ENCODE measurements around the gene SDF2. TPM values are rescaled to one million over a fixed set of nuclear protein-coding genes. Genes with fewer than 3 reads are reported as not detected.

The SDF2 gene
- total RNA-seq, 1 experiment from 2014 or later: 72.1 TPM

DNA sequence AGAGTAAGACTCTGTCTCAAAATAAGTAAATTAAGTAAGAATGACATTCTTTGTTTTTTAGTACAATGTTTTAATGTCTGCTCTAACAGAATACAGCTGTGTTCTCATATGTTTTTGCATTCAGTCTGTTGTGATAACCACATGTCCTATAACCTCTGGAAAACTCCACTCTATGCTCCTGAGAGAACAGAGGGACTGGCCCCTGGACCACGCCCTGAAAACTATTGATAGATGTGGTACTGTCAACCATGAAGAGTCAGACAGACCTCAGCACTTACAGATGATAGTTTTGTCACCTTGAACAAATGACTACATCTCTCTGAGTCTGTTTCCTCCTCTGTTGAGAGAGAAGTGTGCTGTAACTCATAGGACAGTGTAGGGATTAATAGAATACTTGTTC lies 8.2 kb upstream of the SDF2 start:
- TF ChIP-seq CTCF (IDR thresholded peaks at IDR 0.05) (no peak), POLR2AphosphoS5 (IDR thresholded peaks at IDR 0.05; ENCODE audit: low read depth, low read length) (no peak), REST (IDR thresholded peaks at IDR 0.05; ENCODE audit: insufficient read depth in 1 of 2, low read depth in 2 of 2, low read length in 1 of 2) (no peak), TCF7L2 (IDR thresholded peaks at IDR 0.05; ENCODE audit: low read depth, low read length) (no peak), SIN3A (IDR thresholded peaks at IDR 0.05; ENCODE audit: borderline replicate concordance, insufficient read depth, low read depth, low read length) (no peak)
- Histone ChIP-seq H3K4me1 (ENCODE audit: control insufficient read depth, insufficient read depth, low read length) (no peaks in the 10 kb centered on the region), H3K27ac (ENCODE audit: low read length) (no peak overlapping the region), H3K36me3 (ENCODE audit: control insufficient read depth, insufficient read depth, low read length) (peaks cover 27% of the 10 kb centered on the region), H3K9me3 (ENCODE audit: control insufficient read depth, insufficient read depth, low read depth, low read length) (no peaks in the 10 kb centered on the region), H3K27me3 (ENCODE audit: control insufficient read depth, insufficient read depth, low read length) (no peaks in the 10 kb centered on the region), H3K4me3 (ENCODE audit: low read depth in 2 of 2, low read length in 2 of 2) (no peak overlapping the region)
- ChIA-PET CTCF (no interaction called here), POLR2A (no interaction called here)
- no TSS peak for BruUV-seq (replicated peaks)
- no peak for DNase-seq (ENCODE audit: low read depth, low spot score)
- ATAC-seq: no peak
- in situ Hi-C loops (cut with HindIII; ENCODE audit: low pct_unique_long_range_greater_than_20kb, low sequenced_read_pairs): no loop called here
- intact Hi-C loops (cut with micrococcal nuclease; ENCODE audit: unreplicated experiment): no loop called here

DNA sequence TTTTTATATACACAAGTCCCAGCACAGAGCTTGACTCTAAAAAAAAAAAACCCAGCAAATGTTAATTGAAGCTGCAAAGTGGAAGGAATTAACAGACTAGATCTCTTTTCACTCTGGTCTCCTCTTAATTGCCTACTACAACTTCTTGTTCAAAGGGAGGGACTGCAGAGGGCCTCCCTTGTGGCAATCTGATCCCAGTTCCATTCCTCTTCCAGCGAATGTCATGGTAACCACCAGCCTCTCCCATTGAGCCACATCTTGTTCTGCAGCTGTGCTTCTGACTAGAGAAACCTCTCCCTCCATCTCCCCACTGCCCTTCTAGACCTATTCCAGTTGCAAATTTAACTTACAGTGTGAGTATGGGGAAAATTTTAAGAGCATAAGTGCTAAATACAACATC lies 6.2 kb upstream of the SDF2 start:
- CTCF ChIA-PET: no interaction called here
- Histone ChIP-seq H3K36me3 (ENCODE audit: control insufficient read depth, insufficient read depth, low read length) (peaks cover 16% of the 10 kb centered on the region), H3K9me3 (ENCODE audit: control insufficient read depth, insufficient read depth, low read depth, low read length) (no peaks in the 10 kb centered on the region), H3K4me3 (ENCODE audit: low read depth in 2 of 2, low read length in 2 of 2) (no peak overlapping the region), H3K27me3 (ENCODE audit: control insufficient read depth, insufficient read depth, low read length) (no peaks in the 10 kb centered on the region), H3K4me1 (ENCODE audit: control insufficient read depth, insufficient read depth, low read length) (peaks cover 8% of the 10 kb centered on the region), H3K27ac (ENCODE audit: low read length) (no peak overlapping the region)
- intact Hi-C loops (cut with micrococcal nuclease; ENCODE audit: unreplicated experiment): no loop called here
- ATAC-seq: no peak
- no peak for TF ChIP-seq TCF7L2 (IDR thresholded peaks at IDR 0.05; ENCODE audit: low read depth, low read length)
- BruUV-seq (replicated peaks): no TSS peak
- in situ Hi-C loops (cut with HindIII; ENCODE audit: low pct_unique_long_range_greater_than_20kb, low sequenced_read_pairs): no loop called here
- DNase-seq (ENCODE audit: low read depth, low spot score): no peak
- POLR2A ChIA-PET: interaction anchor here (0.6 to 0.8 kb wide), 2 partner anchors 9 to 56 kb away, joined by 3 read pairs; no protein-coding TSS in a partner anchor

- ChIA-PET POLR2A (no interaction called here), CTCF (no interaction called here)
- in situ Hi-C loops (cut with HindIII; ENCODE audit: low pct_unique_long_range_greater_than_20kb, low sequenced_read_pairs) (no loop called here), intact Hi-C loops (cut with micrococcal nuclease; ENCODE audit: unreplicated experiment) (no loop called here)
- ATAC-seq: no peak
- Histone ChIP-seq H3K4me1 (ENCODE audit: control insufficient read depth, insufficient read depth, low read length) (peaks cover 10% of the 10 kb centered on the region), H3K27me3 (ENCODE audit: control insufficient read depth, insufficient read depth, low read length) (no peaks in the 10 kb centered on the region), H3K9me3 (ENCODE audit: control insufficient read depth, insufficient read depth, low read depth, low read length) (no peaks in the 10 kb centered on the region), H3K27ac (ENCODE audit: low read length) (no peak overlapping the region), H3K36me3 (ENCODE audit: control insufficient read depth, insufficient read depth, low read length) (peaks cover 9% of the 10 kb centered on the region), H3K4me3 (ENCODE audit: low read depth in 2 of 2, low read length in 2 of 2) (no peak overlapping the region)
- no peak for TF ChIP-seq CTCF (IDR thresholded peaks at IDR 0.05)
- no peak for TF ChIP-seq REST (IDR thresholded peaks at IDR 0.05; ENCODE audit: insufficient read depth in 1 of 2, low read depth in 2 of 2, low read length in 1 of 2)
- no peak for TF ChIP-seq SIN3A (IDR thresholded peaks at IDR 0.05; ENCODE audit: borderline replicate concordance, insufficient read depth, low read depth, low read length)
- TF ChIP-seq POLR2AphosphoS5 (IDR thresholded peaks at IDR 0.05; ENCODE audit: low read depth, low read length): no peak
- no peak for TF ChIP-seq TCF7L2 (IDR thresholded peaks at IDR 0.05; ENCODE audit: low read depth, low read length)
- no peak for DNase-seq (ENCODE audit: low read depth, low spot score)
- BruUV-seq (replicated peaks): no TSS peak
Observed at GRCh38 chr17:28665994-28666393, 4.3 kb upstream of the SDF2 start.
